ENCODE results near the gene THRSP.
"Not testable (repeated sequence)": the region's sequence is repeated elsewhere in the genome, so short reads cannot be mapped to it uniquely, and the experiment has no call there.

Gene THRSP

DNA sequence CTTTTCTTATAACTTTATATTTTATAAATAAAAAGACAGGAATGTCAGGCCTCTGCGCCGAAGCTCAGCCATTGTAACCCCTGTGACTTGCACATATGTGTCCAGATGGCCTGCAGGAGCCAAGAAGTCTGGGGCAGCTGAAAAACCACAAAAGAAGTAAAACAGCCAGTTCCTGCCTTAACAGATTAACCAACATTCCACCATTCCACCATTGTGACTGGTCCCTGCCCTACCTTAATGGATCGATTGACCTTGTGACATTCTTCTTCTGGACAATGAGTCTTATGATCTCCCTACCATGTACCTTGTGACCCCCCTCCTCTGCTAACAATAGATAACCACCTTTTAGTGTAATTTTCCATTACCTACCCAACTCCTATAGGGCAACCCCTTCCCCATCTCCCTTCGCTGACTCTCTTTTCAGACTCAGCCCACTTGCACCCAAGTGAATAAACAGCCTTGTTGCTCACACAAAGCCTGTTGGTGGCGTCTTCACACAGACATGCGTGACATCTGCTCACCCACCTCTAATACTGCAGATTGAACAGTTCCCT, 22.9 kb downstream of the THRSP start:
- DNase-seq (ENCODE audit: low read depth in 2 of 2, low spot score in 1 of 2): not testable (repeated sequence)

DNA sequence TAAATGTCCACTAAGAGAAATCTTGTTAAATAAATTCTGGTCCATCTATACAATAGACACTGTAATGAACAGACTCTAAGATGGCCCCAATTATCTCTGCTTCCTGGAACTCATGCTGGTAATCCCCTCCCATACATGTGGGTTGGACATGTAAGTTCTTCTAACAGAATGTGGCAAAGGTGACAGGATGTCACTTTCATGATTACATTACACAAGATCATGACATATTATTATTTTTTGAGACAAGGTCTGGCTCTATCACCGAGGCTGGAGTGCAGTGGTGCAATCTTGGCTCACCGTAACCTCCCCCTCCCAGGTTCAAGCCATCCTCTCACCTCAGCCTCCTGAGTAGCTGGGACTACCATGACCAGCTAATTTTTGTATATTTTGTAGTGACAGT, 30.6 kb downstream of the THRSP start:
- DNase-seq (ENCODE audit: low read depth in 2 of 2, low spot score in 1 of 2): no peak

DNA sequence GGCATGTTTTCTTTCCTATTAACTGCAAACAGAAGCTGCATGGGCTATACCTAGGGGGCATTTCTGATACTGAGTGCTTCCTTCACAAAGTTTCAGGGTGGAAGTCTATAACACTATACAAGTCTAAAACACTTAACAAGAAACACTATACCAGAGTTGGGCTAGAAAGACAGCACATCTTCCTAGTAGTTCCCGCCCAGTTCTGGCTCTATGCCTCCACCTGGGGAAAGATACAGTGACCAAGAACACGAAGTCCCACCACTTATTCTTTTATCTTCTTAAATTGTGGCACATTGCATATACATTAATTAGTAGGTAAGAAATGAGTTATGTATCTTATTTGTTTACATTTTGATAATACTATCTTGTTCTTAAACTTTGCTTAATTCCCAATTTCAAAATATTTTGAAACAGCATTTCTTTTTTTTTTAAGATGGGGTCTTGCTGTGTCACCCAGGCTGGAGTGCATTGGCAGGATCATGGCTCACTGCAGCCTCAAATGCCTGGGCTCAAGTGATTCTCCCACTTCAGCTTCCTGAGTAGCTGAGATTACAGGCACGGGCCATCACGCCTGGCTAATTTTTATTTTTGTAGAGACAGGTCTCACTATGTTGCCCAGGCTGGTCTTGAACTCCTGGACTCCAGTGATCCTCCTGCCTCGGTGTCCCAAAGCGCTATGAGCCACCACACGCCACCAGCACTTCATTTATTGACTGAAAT, 34.2 kb downstream of the THRSP start:
- DNase-seq (ENCODE audit: low read depth in 2 of 2, low spot score in 1 of 2): no peak

DNA sequence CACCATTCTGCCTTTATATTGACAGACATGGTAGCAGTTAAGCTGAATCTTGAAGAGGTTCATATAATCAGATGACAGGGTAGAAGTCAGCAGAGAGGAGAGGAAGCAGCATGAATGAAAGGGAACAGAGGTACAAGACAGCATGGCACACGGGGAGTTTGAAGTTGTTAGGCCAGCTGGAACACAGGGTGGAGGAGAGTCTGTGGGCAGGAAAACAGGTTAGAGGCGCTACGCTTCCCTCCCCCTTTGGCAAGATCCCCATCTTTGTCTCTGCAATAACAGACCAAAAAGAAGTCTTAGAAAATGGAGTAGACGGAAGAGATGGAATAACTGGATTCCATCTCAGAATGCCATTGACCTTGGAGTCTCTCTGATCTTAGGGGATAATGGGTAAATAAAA, 36.0 kb downstream of the THRSP start:
- DNase-seq (ENCODE audit: low read depth in 2 of 2, low spot score in 1 of 2): no peak

DNA sequence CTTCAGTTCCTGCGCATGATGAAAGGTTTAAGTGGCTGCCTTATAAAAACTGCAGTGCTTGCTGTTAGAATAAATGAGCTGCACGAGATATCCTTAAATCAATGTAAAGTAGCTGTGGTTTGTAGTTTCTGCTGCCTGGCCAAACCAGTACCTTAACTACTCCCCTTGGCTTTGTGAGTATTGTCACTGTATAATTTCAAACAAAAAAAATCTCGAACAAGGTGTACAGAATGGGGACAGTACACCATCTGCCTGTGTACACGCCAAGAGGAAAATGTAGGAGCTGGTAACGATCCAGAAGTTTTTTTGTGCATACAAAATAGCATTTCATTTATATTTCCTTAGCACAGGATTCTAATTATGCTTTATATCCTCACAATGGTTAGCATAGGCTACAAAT, 36.6 kb downstream of the THRSP start:
- DNase-seq (ENCODE audit: low read depth in 2 of 2, low spot score in 1 of 2): no peak

DNA sequence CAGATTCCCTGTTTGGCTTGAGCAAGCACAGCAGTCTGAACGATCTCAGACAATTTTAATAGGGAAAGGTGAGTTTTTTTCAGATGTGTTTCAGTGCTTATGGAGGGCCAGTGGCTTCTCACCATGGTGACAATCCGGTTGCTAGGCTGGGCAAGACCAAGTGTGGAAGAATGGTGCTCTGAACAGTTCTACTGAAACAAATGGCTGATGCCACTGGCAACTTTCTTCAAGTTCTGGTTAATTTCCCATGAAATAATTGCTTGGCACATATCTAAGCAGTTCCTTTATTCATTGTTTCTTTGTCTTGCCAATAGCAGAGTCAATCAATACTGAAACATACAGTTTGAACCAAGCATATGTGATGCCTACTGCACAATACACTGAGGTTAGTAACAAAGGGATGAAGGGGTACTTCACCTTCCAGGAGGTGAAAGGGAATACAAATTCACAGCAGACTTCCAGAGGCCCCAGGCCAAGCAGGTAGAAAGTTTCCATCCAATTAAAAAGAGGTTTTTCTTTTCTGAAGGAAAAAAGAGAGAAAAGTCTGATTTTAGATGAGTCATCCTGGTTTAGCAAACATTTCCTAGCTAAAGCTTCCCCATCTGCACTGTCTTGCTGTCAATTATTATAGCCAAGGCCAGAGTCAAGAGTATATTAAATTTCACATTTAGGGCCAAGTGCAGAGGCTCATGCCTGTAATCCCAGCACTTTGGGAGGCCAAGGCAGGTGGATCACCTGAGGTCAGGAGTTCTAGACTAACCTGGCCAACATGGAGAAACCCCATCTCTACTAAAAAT, 37.2 kb downstream of the THRSP start:
- DNase-seq (ENCODE audit: low read depth in 2 of 2, low spot score in 1 of 2): no peak

DNA sequence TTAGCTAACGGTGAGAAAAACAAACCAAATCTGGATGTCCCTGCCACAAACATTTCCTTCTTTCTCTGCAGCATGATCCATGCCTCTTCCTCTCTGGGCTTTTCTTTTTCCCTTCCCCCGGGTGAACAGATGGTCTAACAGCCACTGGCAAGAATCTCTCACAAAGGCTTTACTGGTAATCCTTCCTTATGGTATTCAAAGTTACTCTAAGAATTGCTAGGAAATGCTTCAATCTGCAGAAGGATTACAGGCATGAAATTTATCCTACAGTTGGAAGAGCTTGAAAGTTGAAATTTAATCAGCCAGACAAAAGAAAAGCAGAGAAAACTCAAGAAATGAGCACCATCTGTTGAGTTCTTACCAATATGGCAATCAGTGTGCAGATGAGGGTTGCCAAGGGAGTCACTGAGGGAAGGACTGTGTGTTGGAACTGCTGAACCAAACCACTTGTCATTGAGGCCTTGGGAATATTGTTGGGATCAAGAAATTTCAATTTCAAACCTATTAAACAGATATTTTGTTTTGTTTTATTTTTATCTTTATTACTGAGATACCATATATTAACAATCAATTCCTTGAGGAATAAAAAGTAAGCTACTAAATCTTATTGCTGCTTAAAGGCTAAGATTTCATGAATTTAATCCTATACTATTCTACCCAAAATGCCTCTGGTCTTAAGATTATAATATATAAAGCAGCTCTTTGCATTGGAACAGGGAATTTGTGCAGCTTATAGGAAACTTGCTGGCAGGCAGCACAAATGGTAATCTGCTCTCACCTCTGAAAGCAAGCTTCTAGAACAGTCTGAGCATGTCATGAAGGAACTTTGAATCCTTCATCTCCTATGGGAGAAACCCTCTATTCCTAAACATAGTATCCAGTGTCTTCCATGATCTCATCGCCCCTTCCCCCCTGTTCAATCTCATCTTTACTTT, 45.7 kb downstream of the THRSP start:
- DNase-seq (ENCODE audit: low read depth in 2 of 2, low spot score in 1 of 2): no peak

DNA sequence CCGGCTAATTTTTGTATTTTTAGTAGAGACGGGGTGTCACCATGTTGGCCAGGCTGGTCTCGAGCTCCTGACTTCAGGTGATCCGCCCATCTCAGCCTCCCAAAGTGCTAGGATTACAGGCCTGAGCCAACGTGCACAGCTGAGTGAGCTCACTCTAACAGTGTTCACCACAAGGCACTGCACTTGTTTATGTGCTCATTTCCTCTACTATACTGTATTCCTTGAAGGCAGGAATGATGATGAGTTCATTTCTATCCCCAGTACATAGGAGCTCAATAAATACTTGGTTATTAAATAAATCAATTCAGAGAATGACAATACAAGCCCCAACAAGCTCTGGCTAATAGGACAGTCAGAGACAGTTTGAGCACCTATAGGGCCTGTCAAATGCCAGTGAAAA, 46.7 kb downstream of the THRSP start:
- DNase-seq (ENCODE audit: low read depth in 2 of 2, low spot score in 1 of 2): no peak

DNA sequence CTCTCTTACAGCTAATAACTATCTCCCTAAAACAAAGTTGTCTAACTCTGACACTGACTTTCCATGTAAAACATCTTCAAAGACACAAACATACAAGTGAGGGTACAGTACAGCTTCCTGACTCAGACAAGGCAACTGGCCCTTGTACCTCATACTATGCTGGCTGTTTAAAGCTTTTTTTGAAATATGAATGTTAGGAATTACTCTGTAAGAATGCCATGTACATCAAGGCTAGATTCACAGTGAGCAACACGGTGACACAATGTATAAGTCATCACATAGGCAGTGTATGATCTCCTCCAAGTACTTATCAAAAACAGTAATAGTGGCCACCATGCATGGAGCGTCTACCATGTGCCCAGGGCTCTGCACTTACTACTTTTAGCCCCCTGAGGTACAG, 47.2 kb downstream of the THRSP start:
- DNase-seq (ENCODE audit: low read depth in 2 of 2, low spot score in 1 of 2): no peak

DNA sequence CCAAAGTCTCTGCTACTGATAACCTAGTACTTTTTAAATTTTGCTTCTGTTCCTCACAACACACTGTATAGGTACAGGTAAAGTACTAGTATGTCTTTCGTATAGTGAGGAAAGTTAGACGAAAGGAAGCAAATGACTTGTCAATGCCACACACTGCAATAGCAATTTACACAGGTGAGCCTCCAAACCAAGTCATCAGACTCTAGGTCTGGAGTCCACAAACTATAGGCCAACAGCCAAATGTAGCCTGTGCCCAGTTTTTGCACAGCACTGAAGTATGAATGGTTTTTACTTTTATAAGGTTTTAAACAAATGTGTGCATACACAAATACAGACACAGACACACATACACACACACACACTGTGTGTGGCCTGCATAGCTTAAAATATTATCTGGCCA, 47.6 kb downstream of the THRSP start:
- DNase-seq (ENCODE audit: low read depth in 2 of 2, low spot score in 1 of 2): no peak

DNA sequence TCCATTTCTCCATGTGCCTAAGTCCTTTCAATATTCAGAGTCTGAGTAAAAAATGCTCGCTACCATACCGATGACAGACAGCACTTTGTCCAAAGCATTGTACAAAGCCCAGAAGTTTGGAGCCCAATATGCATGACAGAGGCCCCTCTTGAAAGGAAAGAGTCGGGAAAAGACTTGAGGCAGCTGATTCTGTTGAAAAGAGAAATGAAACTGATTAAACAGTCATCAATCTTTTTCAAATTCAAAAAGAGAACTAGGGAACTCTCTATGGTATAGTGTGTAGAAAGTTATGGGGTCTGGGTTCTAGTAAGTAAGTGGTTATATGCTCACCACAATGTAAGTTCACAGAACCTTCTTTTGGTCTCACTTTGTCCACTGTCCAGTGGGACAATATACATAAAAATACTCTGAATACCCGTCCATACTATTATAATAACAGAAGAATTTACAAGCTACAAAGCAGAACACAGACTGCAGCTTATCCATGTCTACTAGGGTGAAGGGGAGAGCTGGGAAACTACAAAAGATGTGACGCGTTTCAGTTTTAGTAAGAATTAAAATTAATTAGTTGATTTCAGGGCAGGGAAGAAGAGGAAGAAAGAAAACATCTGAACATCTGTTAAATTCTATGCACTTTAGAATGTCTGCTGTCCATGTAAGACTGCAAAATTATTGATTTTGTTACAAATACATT, 49.1 kb downstream of the THRSP start:
- no peak for DNase-seq (ENCODE audit: low read depth in 2 of 2, low spot score in 1 of 2)
